GM19099 (cell line): ENCODE data around the gene TERB1.

ENCODE experiments used
- POLR2A ChIP-seq: IDR thresholded peaks from 3 replicates; pipeline ENCODE4 v1.6.1; 2011; ENCODE audit warnings: low read depth; ENCODE audit not compliant: insufficient read length; ENCODE audit errors: extremely low read depth

Gene TERB1

DNA sequence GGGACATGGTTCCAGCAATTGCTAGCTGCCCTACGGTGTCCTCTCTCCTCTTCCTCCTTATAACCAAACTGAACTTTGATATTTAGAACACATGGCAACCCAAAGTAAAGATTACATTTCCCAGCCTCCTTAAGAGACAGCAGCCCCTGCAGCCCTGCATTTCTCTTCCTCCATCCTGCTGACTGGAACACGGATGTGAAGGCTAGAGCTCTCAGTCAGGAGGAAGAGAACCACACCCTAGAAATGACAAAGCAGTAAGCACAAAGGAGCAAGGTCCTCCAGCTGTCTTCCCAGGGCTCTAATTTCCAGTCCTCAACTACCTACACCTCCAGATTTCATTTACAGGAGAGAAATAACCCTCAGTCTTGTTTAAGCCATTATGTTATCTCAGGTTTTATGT lies 60.9 kb downstream of the TERB1 start:
- TF ChIP-seq POLR2A, result no peak

DNA sequence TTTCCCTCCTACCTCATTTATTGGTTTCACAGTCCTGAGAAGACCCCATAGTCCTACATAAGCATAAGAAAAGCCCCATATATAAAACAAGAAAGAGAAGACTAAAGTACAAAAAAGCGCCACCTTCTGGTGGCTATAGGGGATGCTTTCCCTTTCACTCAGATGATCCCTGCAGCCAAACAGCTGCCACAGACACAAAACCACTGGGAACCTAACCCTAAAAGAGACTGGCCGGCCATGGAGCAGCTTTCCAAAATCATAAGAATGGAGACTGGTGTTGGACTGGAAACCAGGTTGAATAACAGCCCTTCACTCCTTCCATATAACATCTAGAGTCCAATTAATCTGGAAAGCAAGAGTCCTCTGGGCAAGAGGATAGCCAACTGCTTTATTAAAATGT lies 61.4 kb downstream of the TERB1 start:
- TF ChIP-seq POLR2A, result no peak

DNA sequence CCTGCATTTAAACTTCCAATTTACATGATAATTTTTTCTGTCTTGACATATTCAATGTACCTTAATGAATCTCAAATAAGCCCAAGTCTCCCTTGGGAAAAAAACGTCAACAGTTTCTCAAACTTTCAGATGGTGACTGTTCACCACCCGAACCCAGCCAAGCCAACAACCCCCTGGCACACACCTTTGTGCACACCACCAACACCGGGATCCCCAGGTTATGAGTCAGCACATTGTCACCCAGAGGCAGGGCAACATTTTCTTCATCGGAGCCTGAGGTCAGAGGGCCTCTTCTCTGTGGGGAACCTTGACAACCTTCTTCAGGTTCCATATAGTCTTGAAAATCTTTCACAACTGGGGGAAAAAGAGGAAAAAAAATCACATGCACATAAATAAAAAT lies 65.5 kb downstream of the TERB1 start:
- TF ChIP-seq POLR2A, result no peak

DNA sequence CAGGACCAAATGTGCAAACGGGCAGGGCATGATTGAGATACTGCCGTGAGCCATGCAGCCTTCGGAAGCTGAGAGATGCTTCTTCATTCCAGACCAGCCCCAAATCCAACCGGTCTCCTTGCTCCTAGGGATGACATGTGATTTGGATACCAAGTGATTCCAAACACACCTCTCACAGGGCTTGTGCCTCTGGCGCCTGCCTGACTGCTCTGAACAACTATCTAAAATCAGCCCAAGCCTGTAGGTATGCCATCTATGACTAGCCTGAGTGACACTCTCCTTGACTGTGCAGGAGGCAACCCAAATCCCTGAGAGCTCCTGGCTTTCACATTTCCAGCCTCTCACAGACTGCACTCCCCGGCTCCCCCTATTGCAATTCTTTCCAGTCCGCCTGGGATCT lies 70.3 kb downstream of the TERB1 start:
- TF ChIP-seq POLR2A, result no peak

GRCh38 chr16:66728804-66729203 lies 72.6 kb downstream of the TERB1 start:
- TF ChIP-seq POLR2A, result no peak

DNA sequence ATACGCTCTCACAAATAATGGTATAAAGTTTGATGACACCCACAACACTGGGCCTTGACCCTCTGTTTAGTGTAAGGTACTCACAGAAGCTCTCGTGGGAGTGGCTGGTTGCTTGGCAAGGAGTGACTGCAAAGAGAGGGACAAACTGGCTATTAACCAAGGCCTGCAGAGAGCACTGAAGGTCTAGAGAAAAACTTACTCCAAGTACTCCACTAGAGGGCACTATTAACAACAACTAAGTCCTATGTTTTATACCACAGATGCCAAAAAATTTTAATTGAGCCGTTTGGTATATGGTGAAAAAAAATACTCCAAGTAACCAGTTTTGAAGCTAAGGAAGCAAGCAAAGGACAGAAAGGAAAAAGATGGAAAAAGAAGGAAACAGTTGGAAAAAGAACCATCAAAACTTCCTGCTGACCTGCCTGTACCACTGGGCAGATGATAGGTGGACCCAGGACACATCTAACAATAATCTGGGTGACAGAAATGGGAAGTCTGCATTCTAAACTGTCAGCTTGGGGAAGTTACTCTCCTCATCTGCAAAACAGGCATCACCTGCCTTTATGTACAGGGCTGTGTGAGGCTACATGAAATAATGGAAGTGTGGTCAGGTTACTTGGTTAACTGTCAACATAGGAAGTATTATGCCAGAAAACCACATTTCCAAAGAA lies 73.1 kb downstream of the TERB1 start:
- no peak for TF ChIP-seq POLR2A

- TF ChIP-seq POLR2A, result no peak
Measured at GRCh38 chr16:66720766-66721165, 80.6 kb downstream of the TERB1 start.

DNA sequence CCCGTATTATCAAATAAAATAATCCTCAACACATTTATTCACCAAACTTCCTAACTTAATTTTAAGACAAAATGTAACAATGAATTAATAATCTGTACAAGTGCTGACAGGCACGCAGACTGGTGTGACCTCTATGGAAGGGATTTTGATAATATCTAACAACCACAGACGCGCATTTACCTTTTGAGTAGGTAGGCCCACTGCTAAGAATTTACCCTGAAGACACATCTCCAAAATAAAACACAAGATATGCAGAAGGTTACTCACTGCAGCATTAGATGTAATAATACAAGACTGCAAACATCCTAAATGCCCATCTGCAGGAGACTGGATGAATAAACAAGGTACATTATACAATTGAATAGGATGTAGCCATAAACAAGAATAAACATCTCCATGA lies 82.1 kb downstream of the TERB1 start:
- no peak for TF ChIP-seq POLR2A

DNA sequence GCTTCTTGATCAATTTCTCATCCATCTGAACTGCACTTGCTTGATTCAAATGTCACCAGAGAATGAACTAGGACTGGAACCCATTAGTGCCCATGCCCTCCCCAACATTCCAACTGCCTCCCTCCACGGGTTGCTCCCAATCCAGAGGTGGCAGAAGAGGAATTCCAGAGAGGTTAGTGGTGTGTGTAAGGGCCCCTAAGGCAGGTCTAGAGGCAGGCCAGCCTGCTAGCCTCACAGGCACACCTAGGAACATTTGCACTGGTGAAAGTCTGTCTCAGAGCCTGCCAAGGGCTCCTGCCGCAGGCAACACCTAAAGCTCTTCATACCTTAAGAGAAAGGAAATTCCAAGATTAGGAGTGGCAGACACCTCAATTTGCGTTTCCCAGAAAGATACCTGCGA lies 83.6 kb downstream of the TERB1 start:
- TF ChIP-seq POLR2A, result no peak

- no peak for TF ChIP-seq POLR2A
Measured at GRCh38 chr16:66717112-66717675, 84.2 kb downstream of the TERB1 start.

DNA sequence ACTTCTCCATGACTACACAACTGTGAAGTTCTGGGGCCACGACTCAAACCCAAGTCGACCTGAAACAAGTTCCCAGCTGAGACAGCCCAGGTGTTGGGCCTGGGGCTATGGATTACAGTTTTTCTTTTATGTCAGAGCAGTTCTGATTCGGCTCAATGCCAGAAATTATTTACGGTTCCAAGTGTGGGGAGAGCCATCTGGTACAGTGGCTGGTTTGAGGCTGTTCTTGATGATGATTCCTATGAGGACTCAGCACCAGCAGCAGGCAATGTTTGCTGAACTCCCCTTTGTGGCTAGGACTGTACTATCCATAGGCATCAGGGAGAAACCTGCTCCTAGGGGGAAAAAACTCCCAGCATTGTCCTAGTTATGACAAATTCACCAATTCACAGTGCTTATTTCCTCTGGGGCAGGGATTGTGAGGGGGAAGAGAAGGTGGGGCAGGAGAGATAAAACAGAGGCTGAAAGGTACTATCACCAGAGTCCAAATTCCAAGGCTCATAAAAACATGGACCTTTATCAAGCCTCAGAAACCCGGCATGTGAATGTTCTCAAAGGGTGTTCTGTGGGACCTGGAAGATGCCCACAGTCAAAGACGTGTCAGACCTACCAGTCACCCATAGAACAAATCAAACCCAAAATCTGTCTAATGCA lies 86.6 kb downstream of the TERB1 start:
- TF ChIP-seq POLR2A, result no peak

- no peak for TF ChIP-seq POLR2A
Measured at GRCh38 chr16:66714062-66714461, 87.3 kb downstream of the TERB1 start.

GRCh38 chr16:66713076-66713475 lies 88.3 kb downstream of the TERB1 start:
- TF ChIP-seq POLR2A, result no peak

DNA sequence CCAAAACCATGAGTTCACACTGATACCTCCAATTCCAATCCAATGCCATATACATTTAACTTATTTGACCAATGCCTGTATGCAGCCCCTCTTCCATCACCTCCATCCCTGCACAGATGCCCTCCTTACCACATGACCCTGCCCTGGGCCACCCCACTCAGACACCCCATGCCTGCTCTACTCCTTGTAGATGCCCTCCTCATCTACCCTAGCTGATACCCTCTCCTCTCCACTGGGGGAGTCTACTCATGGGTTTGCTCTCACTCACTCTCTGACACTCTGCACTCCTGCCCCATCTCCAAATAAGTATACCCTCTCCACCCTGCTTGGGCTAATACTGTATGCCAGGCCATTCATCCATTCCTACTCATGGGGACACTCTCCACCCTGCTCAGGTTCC lies 88.9 kb downstream of the TERB1 start:
- TF ChIP-seq POLR2A, result no peak

DNA sequence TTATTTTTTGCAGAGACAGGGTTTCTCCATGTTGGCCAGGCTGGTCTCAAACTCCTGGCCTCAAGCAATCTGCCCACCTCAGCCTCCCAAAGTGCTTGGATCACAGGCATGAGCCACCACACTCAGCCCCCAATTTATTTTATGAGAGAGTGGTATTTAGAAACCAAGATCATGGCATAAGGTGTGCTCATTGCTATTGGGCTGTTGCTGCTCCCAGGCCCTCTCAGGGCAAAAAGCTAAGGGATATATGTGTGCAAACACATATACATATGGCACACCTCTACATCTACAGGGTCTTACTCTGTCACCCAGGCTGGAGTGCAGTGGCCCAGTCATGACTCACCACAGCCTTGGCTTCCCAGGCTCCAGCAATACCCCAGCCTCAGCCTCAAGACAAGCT lies 89.8 kb downstream of the TERB1 start:
- TF ChIP-seq POLR2A, result no peak

DNA sequence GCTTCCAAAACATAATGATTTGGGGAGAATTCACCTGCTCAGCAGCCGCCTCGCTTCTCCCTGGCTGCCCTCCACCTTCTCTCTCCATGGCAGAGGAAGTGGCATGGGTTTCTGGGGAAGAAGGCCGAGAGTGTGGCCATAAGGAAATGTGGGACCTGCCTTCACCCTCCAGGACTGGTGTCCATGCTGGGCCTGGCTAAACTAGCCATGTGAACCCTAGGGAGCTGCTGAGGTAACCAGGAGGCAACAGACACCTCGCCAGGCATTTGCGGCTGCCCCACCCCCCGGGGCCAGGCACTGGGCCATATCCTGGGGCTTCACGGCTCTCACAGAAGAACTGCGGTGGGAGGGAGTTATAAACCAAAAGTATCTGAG lies 94.9 kb downstream of the TERB1 start:
- TF ChIP-seq POLR2A, result no peak
